Kidney glomerular epithelial cell (primary cell): ENCODE measurements around the gene OR4C15.

ENCODE experiments used
- DNase-seq: peaks from one replicate; lab custom pipeline; 2025; lab: John Stamatoyannopoulos, UW

Gene OR4C15

GRCh38 chr11:55554169-55554568, at the start of gene OR4C15:
Gene OR4C15 (plus strand): TSS chr11:55554469. CDS start chr11:55554469, 0 bp downstream.
- DNase-seq: no peak

GRCh38 chr11:55571828-55572227, 17.6 kb downstream of the OR4C15 start, which contains the start of gene OR4C16:
Gene OR4C16 (plus strand): TSS chr11:55572128. CDS start chr11:55572128, 0 bp downstream.
- DNase-seq: no peak

- DNase-seq: no peak
Observed at GRCh38 chr11:55572548-55572947, 18.3 kb downstream of the OR4C15 start.
